HepG2 (cell line): Measurements from ENCODE around the gene CHKA. TPM values are rescaled to one million over a fixed set of nuclear protein-coding genes. Genes with fewer than 3 reads are reported as not detected.

Source experiments
- ARID2 ChIP-seq: sonication (generic); formaldehyde crosslinking; IDR thresholded peaks from 2 replicates; pipeline ENCODE4 v1.8.1; 2022; ENCODE audit warnings: mild to moderate bottlenecking, missing genetic modification reagents, borderline replicate concordance
- BORCS8-MEF2B ChIP-seq: sonication (generic); formaldehyde crosslinking; IDR thresholded peaks from 2 replicates; pipeline ENCODE4 v1.8.0; 2022; ENCODE audit warnings: mild to moderate bottlenecking, missing genetic modification reagents
- CCAR2 ChIP-seq: fragments of 200-400 bp; formaldehyde crosslinking; optimal IDR thresholded peaks from 2 replicates; pipeline ENCODE3; 2018; ENCODE audit warnings: low read depth, mild to moderate bottlenecking, low read length, moderate library complexity
- GPN1 ChIP-seq: sonication (generic); formaldehyde crosslinking; IDR thresholded peaks from 2 replicates; pipeline ENCODE4 v1.5.1; 2020; ENCODE audit warnings: missing genetic modification reagents, borderline replicate concordance
- KDM1A ChIP-seq: IDR thresholded peaks from 2 replicates; pipeline ENCODE4 v1.6.1; 2016; ENCODE audit warnings: missing compliant biosample characterization
- MAFG ChIP-seq: sonication (generic); formaldehyde crosslinking; IDR thresholded peaks from 2 replicates; pipeline ENCODE4 v1.5.1; 2020; ENCODE audit warnings: mild to moderate bottlenecking, missing genetic modification reagents
- SALL2 ChIP-seq: sonication (generic); formaldehyde crosslinking; IDR thresholded peaks from 2 replicates; pipeline ENCODE4 v1.8.1; 2023; ENCODE audit warnings: mild to moderate bottlenecking, missing genetic modification reagents, inconsistent platforms
- SATB2 ChIP-seq: sonication (generic); formaldehyde crosslinking; IDR thresholded peaks from 2 replicates; pipeline ENCODE4 v1.5.0; 2020; ENCODE audit warnings: missing genetic modification reagents
- TAF1 ChIP-seq: sonication (generic); formaldehyde crosslinking; IDR thresholded peaks from 2 replicates; pipeline ENCODE4 v1.4.0; 2020; ENCODE audit warnings: missing genetic modification reagents
- ZNF225 ChIP-seq: sonication (generic); formaldehyde crosslinking; IDR thresholded peaks from 2 replicates; pipeline ENCODE4 v1.4.0; 2020; ENCODE audit warnings: mild to moderate bottlenecking, missing genetic modification reagents
- polyA plus RNA-seq, 8 experiments: library from polyadenylated mRNA; depleted of rRNA in 3 of 8; stranded (reverse) in 7 of 8; unstranded in 1 of 8; fragments of >200 nt; fragmentation: Illumina TruSeq in 4 of 8; extraction: Trizol in 4 of 8; gene quantifications; 2 replicates each; pipeline versions ENCODE4 v1.2.1 to v1.2.3, GENCODE V29; 2011 to 2016; ENCODE audit warnings: low read depth in 4 of 8, missing spikeins in 1 of 8, mixed read lengths in 1 of 8; ENCODE audit not compliant: insufficient read depth in 1 of 8
- total RNA-seq, 5 experiments: library from RNA; depleted of rRNA; stranded (reverse); fragments of >200 nt; fragmentation: Illumina TruSeq; extraction: Trizol; gene quantifications; 2 replicates each; pipeline ENCODE4 v1.2.3, GENCODE V29; 2016; ENCODE audit warnings: low read depth in 1 of 5
- TF ChIP-seq, protein P1 (sequence below): sonication (generic); formaldehyde crosslinking; IDR thresholded peaks from 2 replicates; pipeline ENCODE4 v1.5.0; 2020; ENCODE audit warnings: mild to moderate bottlenecking, missing genetic modification reagents, borderline replicate concordance
- TF ChIP-seq, protein P2 (sequence below): sonication (generic); formaldehyde crosslinking; IDR thresholded peaks from 2 replicates; pipeline ENCODE4 v1.5.0; 2020; ENCODE audit warnings: mild to moderate bottlenecking, missing genetic modification reagents
- TF ChIP-seq, protein P3 (sequence below): sonication (generic); formaldehyde crosslinking; IDR thresholded peaks from 2 replicates; pipeline ENCODE4 v1.4.0; 2020; ENCODE audit warnings: missing genetic modification reagents
- TF ChIP-seq, protein P4 (sequence below): sonication (generic); formaldehyde crosslinking; IDR thresholded peaks from 2 replicates; pipeline ENCODE4 v1.4.0; 2020; ENCODE audit warnings: missing genetic modification reagents

Gene CHKA
- total and polyA plus RNA-seq, 2 of the 13 experiments (the other 11 are each of a cell fraction or from before 2014, with no cell fraction given) = 71.6 to 92.7 TPM

DNA sequence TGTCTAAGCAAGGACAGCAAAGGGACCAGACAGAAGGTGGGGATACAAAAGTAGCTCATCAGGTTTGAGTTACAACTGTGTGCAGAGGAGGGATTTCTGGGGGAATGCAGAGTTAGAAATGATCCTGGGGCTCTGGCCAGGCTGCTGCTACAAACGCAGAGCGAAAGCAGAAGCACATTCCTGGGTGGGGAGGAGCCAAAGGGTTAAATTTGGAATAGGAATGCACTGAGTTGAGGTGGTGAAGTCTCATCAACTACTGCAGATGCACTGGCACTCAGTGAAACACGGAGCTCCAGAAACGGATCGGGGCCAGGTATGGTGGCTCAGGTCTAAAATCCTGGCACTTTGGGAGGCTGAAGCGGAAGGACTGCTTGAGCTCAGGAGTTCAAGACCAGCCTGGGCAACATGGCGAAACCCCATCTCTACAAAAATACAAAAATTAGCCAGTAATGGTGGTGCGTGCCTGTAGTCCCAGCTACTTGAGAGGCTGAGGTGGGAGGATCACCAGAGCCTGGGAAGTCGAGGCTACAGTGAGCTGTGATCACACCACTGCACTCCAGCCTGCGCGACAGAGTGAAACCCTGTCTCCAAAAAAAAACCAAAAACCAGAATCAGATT is 3.2 kb downstream of the CHKA start (continued):
- 0 out of 2 replicates have a peak, but pooled peaks have one; percentile 61 for TF ChIP-seq SALL2 (CRISPR knock-in tag)
- TF ChIP-seq, protein P1, sequence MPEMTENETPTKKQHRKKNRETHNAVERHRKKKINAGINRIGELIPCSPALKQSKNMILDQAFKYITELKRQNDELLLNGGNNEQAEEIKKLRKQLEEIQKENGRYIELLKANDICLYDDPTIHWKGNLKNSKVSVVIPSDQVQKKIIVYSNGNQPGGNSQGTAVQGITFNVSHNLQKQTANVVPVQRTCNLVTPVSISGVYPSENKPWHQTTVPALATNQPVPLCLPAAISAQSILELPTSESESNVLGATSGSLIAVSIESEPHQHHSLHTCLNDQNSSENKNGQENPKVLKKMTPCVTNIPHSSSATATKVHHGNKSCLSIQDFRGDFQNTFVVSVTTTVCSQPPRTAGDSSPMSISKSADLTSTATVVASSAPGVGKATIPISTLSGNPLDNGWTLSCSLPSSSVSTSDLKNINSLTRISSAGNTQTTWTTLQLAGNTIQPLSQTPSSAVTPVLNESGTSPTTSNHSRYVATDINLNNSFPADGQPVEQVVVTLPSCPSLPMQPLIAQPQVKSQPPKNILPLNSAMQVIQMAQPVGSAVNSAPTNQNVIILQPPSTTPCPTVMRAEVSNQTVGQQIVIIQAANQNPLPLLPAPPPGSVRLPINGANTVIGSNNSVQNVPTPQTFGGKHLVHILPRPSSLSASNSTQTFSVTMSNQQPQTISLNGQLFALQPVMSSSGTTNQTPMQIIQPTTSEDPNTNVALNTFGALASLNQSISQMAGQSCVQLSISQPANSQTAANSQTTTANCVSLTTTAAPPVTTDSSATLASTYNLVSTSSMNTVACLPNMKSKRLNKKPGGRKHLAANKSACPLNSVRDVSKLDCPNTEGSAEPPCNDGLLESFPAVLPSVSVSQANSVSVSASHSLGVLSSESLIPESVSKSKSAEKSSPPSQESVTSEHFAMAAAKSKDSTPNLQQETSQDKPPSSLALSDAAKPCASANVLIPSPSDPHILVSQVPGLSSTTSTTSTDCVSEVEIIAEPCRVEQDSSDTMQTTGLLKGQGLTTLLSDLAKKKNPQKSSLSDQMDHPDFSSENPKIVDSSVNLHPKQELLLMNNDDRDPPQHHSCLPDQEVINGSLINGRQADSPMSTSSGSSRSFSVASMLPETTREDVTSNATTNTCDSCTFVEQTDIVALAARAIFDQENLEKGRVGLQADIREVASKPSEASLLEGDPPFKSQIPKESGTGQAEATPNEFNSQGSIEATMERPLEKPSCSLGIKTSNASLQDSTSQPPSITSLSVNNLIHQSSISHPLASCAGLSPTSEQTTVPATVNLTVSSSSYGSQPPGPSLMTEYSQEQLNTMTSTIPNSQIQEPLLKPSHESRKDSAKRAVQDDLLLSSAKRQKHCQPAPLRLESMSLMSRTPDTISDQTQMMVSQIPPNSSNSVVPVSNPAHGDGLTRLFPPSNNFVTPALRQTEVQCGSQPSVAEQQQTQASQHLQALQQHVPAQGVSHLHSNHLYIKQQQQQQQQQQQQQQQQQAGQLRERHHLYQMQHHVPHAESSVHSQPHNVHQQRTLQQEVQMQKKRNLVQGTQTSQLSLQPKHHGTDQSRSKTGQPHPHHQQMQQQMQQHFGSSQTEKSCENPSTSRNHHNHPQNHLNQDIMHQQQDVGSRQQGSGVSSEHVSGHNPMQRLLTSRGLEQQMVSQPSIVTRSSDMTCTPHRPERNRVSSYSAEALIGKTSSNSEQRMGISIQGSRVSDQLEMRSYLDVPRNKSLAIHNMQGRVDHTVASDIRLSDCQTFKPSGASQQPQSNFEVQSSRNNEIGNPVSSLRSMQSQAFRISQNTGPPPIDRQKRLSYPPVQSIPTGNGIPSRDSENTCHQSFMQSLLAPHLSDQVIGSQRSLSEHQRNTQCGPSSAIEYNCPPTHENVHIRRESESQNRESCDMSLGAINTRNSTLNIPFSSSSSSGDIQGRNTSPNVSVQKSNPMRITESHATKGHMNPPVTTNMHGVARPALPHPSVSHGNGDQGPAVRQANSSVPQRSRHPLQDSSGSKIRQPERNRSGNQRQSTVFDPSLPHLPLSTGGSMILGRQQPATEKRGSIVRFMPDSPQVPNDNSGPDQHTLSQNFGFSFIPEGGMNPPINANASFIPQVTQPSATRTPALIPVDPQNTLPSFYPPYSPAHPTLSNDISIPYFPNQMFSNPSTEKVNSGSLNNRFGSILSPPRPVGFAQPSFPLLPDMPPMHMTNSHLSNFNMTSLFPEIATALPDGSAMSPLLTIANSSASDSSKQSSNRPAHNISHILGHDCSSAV (CRISPR knock-in tag) = no peak
- no peak for TF ChIP-seq GPN1
- no peak for TF ChIP-seq ARID2
- no peak for TF ChIP-seq ZNF225
- no peak for TF ChIP-seq CCAR2
- TF ChIP-seq, protein P2, sequence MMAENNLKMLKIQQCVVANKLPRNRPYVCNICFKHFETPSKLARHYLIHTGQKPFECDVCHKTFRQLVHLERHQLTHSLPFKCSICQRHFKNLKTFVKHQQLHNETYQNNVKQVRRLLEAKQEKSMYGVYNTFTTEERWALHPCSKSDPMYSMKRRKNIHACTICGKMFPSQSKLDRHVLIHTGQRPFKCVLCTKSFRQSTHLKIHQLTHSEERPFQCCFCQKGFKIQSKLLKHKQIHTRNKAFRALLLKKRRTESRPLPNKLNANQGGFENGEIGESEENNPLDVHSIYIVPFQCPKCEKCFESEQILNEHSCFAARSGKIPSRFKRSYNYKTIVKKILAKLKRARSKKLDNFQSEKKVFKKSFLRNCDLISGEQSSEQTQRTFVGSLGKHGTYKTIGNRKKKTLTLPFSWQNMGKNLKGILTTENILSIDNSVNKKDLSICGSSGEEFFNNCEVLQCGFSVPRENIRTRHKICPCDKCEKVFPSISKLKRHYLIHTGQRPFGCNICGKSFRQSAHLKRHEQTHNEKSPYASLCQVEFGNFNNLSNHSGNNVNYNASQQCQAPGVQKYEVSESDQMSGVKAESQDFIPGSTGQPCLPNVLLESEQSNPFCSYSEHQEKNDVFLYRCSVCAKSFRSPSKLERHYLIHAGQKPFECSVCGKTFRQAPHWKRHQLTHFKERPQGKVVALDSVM (CRISPR knock-in tag) = peak; percentile 62; the same call in 1 of the 2 replicates
- TF ChIP-seq KDM1A (CRISPR knock-in tag) = no peak
- TF ChIP-seq, protein P3, sequence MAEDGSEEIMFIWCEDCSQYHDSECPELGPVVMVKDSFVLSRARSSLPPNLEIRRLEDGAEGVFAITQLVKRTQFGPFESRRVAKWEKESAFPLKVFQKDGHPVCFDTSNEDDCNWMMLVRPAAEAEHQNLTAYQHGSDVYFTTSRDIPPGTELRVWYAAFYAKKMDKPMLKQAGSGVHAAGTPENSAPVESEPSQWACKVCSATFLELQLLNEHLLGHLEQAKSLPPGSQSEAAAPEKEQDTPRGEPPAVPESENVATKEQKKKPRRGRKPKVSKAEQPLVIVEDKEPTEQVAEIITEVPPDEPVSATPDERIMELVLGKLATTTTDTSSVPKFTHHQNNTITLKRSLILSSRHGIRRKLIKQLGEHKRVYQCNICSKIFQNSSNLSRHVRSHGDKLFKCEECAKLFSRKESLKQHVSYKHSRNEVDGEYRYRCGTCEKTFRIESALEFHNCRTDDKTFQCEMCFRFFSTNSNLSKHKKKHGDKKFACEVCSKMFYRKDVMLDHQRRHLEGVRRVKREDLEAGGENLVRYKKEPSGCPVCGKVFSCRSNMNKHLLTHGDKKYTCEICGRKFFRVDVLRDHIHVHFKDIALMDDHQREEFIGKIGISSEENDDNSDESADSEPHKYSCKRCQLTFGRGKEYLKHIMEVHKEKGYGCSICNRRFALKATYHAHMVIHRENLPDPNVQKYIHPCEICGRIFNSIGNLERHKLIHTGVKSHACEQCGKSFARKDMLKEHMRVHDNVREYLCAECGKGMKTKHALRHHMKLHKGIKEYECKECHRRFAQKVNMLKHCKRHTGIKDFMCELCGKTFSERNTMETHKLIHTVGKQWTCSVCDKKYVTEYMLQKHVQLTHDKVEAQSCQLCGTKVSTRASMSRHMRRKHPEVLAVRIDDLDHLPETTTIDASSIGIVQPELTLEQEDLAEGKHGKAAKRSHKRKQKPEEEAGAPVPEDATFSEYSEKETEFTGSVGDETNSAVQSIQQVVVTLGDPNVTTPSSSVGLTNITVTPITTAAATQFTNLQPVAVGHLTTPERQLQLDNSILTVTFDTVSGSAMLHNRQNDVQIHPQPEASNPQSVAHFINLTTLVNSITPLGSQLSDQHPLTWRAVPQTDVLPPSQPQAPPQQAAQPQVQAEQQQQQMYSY = peak; percentile 96
- peak; percentile 27; the same call in 1 of the 2 replicates for TF ChIP-seq SATB2 (CRISPR knock-in tag)
- no peak for TF ChIP-seq BORCS8-MEF2B (CRISPR knock-in tag)
- TF ChIP-seq TAF1 (CRISPR knock-in tag) = peak; percentile 26; the same call in 1 of the 2 replicates
- no peak for TF ChIP-seq MAFG (CRISPR knock-in tag)
- TF ChIP-seq, protein P4, sequence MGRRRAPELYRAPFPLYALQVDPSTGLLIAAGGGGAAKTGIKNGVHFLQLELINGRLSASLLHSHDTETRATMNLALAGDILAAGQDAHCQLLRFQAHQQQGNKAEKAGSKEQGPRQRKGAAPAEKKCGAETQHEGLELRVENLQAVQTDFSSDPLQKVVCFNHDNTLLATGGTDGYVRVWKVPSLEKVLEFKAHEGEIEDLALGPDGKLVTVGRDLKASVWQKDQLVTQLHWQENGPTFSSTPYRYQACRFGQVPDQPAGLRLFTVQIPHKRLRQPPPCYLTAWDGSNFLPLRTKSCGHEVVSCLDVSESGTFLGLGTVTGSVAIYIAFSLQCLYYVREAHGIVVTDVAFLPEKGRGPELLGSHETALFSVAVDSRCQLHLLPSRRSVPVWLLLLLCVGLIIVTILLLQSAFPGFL (CRISPR knock-in tag) = no peak
